Activated naive CD8-positive, alpha-beta T cell treated with anti-CD3 and anti-CD28 coated beads, Interleukin-2, amount 50 U/mL, for 24 hours (primary cell): Measurements from ENCODE around the gene CEP85.
"Not testable (repeated sequence)": the region's sequence is repeated elsewhere in the genome, so short reads cannot be mapped to it uniquely, and the experiment has no call there.

Source experiments
- ATAC-seq: fragments of 150-1000 bp; cut with Tn5 transposase; one replicate; pipeline ENCODE4 v1.10.0; 2021
- DNase-seq: peaks from one replicate; pipeline ENCODE4 v3.0.0; 2021
- H3K27ac Mint-ChIP-seq: one replicate; pipeline ENCODE4 v1.8.0; 2021; ENCODE audit warnings: mild to moderate bottlenecking, mixed read lengths
- H3K27me3 Mint-ChIP-seq: one replicate; pipeline ENCODE4 v1.8.0; 2021; ENCODE audit warnings: mixed read lengths
- H3K36me3 Mint-ChIP-seq: one replicate; pipeline ENCODE4 v1.8.0; 2021; ENCODE audit warnings: low read depth, mixed read lengths
- H3K4me1 Mint-ChIP-seq: one replicate; pipeline ENCODE4 v1.8.0; 2021; ENCODE audit warnings: mixed read lengths
- H3K4me3 Mint-ChIP-seq: one replicate; pipeline ENCODE4 v1.8.0; 2021; ENCODE audit warnings: mild to moderate bottlenecking, moderate library complexity, mixed read lengths
- H3K9me3 Mint-ChIP-seq: one replicate; pipeline ENCODE4 v1.8.0; 2021; ENCODE audit warnings: mixed read lengths

The CEP85 gene

DNA sequence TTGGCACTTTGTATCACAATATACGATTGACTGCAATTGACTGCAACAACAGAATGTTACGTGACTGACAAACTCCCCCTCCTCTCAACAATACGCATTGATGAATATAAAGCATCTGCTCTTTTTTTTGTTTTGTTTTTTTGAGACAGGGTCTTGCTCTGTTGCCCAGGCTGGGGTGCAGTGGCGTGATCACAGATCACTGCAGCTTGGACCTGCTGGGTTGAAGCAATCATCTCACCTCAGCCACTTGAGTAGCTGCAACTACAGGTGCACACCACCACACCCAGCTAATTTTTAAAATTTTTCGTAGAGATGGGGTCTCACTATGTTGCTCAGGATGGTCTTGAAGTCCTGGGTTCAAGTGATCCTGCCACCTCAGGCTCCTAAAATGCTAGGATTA lies 21.3 kb upstream of the CEP85 start:
- Mint-ChIP-seq H3K4me3 (no peak overlapping the region), H3K36me3 (no peaks in the 10 kb centered on the region), H3K9me3 (no peaks in the 10 kb centered on the region), H3K4me1 (no peaks in the 10 kb centered on the region), H3K27me3 (no peaks in the 10 kb centered on the region), H3K27ac (no peak overlapping the region)
- no peak for DNase-seq
- ATAC-seq, result no peak

GRCh38 chr1:26213335-26213905 lies 20.6 kb upstream of the CEP85 start:
- ATAC-seq (no peak), DNase-seq (no peak)
- no peak overlapping the region for H3K4me3 Mint-ChIP-seq
- no peaks in the 10 kb centered on the region for H3K36me3 Mint-ChIP-seq
- H3K27me3 Mint-ChIP-seq, result no peaks in the 10 kb centered on the region
- no peak overlapping the region for H3K27ac Mint-ChIP-seq
- H3K9me3 Mint-ChIP-seq, result no peaks in the 10 kb centered on the region
- H3K4me1 Mint-ChIP-seq, result no peaks in the 10 kb centered on the region

DNA sequence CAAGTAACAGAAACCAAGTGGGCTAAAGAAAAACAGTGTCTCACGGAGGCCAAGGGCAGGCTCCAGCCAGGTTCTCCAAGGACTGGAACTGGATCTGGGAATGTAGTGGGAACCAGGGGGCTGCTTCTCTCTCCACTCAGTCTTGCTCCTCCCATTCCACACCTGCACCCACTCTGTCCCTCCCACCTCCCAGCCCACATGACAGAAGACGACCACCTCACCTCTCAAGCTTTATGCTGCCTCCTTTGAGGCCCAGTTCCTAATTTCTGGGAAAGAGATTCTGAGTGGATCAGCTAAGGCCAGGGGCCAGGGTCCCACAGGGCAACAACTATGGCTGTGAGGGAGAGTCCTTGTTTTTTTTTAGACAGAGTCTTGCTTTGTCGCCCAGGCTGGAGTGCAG lies 18.8 kb upstream of the CEP85 start:
- DNase-seq, result no peak
- no peak for ATAC-seq
- Mint-ChIP-seq H3K27me3 (no peaks in the 10 kb centered on the region), H3K4me3 (no peak overlapping the region), H3K4me1 (no peaks in the 10 kb centered on the region), H3K27ac (no peak overlapping the region), H3K36me3 (no peaks in the 10 kb centered on the region), H3K9me3 (no peaks in the 10 kb centered on the region)

DNA sequence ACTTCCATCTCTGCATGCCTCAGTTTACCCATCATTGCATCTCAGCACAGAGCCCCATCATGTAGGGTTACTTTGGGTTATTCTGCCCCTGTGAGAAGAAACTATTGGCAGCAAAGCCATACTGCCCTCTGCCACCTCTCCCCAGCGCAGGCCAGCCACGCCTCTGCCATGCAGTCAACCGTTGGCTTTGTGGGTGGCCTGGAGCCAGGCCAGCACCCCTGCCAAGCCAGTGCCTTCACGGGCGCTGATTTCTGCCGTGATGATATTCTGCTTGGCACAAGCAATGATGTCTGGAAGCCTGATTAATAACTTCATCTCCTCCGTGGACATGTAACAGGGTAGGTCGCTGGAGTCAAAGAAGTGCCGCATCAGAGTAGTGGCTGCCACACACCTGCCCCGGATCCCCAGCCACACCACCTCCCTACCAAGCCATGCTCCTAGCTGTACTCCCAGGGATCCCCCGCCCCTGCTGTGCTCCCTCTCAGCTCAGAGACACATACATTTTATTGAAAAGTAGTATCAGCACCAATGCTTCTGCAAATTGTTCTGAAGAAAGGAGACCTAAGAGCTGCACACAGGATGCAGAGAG lies 15.0 kb upstream of the CEP85 start:
- Mint-ChIP-seq H3K36me3 (no peaks in the 10 kb centered on the region), H3K4me3 (no peak overlapping the region), H3K27me3 (peaks cover 1% of the 10 kb centered on the region), H3K4me1 (no peaks in the 10 kb centered on the region), H3K27ac (no peak overlapping the region), H3K9me3 (no peaks in the 10 kb centered on the region)
- ATAC-seq (no peak), DNase-seq (no peak)

DNA sequence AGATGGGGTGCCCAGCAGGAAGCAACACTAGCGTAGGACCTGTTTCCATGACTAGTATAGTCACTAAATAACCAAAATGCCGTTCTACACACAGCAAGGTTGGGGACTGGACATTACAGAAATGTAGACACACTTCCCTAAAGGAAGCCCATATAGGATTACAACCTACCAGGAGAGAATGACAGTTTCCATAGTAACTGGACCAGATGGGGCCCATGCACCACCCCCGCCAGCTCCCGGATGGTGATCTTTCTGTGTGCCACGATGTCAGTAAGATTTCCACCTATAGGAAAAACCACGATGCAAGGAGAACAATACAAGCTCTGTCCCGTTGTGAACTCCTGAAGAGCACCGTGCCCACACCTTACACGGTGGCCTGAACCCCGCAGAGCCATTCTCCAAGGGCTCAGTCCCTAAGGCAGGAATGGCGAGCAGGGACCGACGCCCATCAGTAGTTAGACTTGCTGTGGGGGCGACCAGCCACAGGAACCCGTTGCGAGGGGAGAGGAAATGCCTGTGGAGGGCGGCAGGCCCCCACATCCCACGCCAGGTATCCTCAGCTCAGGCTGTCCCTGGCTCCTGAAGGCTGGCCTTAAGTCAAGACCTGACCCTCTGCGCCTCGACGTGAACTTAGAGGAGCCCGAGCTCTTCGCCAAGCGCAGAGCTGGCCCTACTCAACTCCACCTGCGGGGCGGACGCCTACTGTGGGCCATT lies 13.6 kb upstream of the CEP85 start:
- no peak for DNase-seq
- Mint-ChIP-seq H3K27ac (no peak overlapping the region), H3K4me3 (no peak overlapping the region), H3K27me3 (peaks cover 6% of the 10 kb centered on the region), H3K9me3 (no peaks in the 10 kb centered on the region), H3K4me1 (no peaks in the 10 kb centered on the region), H3K36me3 (no peaks in the 10 kb centered on the region)
- no peak for ATAC-seq

DNA sequence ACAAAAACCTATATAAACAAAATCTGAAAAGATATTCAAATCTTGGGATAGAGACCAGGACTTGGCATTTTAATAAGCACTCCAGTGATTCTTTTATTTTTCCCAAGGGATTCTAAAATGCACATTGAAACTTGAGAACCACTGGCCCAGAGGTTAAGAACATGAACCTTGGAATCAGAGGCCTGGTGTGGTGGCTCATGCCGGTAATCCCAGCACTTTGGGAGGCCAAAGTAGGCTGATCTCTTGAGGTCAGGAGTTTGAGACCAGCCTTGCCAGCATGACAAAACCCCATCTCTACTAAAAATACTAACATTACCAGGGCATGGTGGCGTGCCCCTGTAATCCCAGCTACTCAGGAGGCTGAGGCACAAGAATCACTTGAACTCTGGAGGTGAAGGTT lies 12.9 kb upstream of the CEP85 start:
- Mint-ChIP-seq H3K27me3 (peaks cover 13% of the 10 kb centered on the region), H3K36me3 (no peaks in the 10 kb centered on the region), H3K9me3 (no peaks in the 10 kb centered on the region), H3K4me1 (peaks cover 6% of the 10 kb centered on the region), H3K4me3 (no peak overlapping the region), H3K27ac (no peak overlapping the region)
- ATAC-seq, result no peak
- DNase-seq, result no peak

- H3K27ac Mint-ChIP-seq, result no peak overlapping the region
- no peaks in the 10 kb centered on the region for H3K36me3 Mint-ChIP-seq
- H3K27me3 Mint-ChIP-seq, result peaks cover 23% of the 10 kb centered on the region
- H3K4me3 Mint-ChIP-seq, result no peak overlapping the region
- ATAC-seq (no peak), DNase-seq (no peak)
- no peaks in the 10 kb centered on the region for H3K9me3 Mint-ChIP-seq
- H3K4me1 Mint-ChIP-seq, result peaks cover 9% of the 10 kb centered on the region
These were observed 9.4 kb upstream of the CEP85 start for GRCh38 chr1:26224606-26225005.

DNA sequence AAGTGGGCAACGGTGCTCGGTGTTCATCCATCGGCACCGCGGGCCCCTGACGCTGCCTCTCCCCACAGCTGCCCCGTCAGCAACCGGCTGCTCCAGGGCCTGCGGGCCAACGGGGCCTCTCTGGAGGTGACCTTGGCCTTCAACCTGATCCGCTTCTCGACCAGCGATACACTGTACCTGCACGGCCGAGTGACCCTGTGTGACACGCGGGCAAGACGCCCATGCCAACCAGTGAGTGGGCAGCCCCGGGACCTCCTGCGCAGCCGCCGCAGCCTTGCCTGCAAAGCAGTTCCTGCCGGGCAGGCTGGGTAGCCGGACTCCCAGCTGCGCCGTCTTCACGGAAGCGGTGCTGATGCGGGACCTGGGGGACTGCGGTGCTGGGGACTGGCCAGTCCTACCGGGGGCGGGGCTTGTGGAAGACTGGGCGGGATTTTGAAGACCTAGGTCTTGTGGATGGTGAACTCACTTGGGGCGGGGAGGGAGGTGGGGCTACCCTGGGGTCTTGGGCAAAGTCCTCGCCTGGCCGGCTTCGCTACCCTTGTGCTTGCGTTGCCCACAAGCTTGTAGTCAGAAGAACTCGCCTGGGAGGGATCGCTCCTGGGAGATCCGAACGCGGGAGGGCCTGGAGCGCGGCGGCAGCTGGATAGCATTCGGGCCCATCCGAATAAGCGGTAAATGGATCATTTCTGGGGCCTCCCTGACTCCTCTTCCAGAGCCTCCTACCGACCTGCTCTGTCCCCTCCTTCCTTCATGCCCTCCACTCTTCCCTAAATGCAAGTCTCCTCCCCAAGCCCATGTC lies 8.8 kb upstream of the CEP85 start:
- DNase-seq (peak; percentile 60), ATAC-seq (peak; percentile 80)
- no peaks in the 10 kb centered on the region for H3K9me3 Mint-ChIP-seq
- H3K4me3 Mint-ChIP-seq, result peak overlapping the region; percentile 67
- H3K36me3 Mint-ChIP-seq, result no peaks in the 10 kb centered on the region
- H3K27me3 Mint-ChIP-seq, result peaks cover 23% of the 10 kb centered on the region
- H3K27ac Mint-ChIP-seq, result peak overlapping the region; percentile 5
- H3K4me1 Mint-ChIP-seq, result peaks cover 9% of the 10 kb centered on the region

DNA sequence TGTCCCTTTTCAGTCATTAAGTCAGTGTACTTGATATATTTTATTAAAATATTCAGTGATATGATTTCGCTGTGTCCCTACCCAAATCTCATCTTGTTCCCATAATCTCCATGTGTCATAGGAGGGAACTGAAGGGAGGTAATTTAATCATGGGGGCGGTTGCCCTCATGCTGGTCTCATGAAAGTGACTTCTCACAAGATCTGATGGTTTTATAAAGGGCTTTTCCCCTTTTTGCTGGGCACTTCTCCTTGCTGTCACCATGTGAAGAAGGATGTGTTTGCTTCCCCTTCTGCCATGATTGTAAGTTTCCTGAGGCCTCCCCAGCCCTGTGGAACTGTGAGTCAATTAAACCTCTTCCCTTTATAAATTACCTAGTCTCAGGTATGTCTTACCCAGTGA lies 3.3 kb upstream of the CEP85 start:
- not testable (repeated sequence) for ATAC-seq, DNase-seq, H3K36me3 Mint-ChIP-seq, H3K9me3 Mint-ChIP-seq, H3K4me3 Mint-ChIP-seq, H3K27ac Mint-ChIP-seq
- Mint-ChIP-seq H3K4me1 (peaks cover 22% of the 10 kb centered on the region), H3K27me3 (peaks cover 16% of the 10 kb centered on the region)

DNA sequence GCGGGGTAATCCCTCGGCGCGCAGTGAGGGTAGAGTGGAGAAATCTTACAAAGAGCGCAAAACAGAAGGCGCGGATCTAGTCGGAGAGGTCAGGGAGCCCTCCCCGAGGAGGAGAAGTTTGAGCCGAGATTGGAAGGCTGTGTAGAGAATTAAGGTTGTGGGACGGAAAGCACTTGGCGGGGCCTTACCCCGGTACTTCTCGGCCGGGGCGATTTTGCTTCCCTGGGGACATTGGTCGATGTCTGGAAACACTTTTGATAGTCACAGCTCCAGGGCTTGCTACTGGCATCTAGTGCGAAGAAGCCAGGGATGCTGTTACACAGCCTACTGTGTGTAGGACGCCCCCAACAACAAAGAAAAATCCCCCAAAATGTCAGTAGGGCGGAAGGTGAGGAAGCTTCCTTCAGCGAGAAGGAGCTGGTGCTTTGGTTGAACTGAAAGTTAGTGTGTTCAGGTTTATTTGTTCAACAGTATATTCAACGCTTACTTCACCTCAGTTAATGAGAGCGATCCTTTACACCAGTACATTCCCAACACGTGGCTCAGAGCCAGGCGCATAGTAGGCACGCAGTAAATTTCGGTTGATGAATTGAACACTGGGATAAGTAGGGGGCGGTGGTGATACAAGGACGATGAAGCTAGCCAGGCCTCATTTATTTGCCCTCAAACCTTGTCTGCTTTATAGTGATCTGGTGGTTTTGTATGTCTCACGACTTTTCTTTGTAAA lies 807 bp downstream of the CEP85 start:
- H3K36me3 Mint-ChIP-seq, result peaks cover 30% of the 10 kb centered on the region
- peaks cover 36% of the 10 kb centered on the region for H3K4me1 Mint-ChIP-seq
- H3K9me3 Mint-ChIP-seq, result no peaks in the 10 kb centered on the region
- peak overlapping the region; percentile 99 for H3K4me3 Mint-ChIP-seq
- H3K27ac Mint-ChIP-seq, result peak overlapping the region; percentile 95
- DNase-seq, result peak; percentile 31
- ATAC-seq, result no peak
- H3K27me3 Mint-ChIP-seq, result peaks cover 2% of the 10 kb centered on the region

DNA sequence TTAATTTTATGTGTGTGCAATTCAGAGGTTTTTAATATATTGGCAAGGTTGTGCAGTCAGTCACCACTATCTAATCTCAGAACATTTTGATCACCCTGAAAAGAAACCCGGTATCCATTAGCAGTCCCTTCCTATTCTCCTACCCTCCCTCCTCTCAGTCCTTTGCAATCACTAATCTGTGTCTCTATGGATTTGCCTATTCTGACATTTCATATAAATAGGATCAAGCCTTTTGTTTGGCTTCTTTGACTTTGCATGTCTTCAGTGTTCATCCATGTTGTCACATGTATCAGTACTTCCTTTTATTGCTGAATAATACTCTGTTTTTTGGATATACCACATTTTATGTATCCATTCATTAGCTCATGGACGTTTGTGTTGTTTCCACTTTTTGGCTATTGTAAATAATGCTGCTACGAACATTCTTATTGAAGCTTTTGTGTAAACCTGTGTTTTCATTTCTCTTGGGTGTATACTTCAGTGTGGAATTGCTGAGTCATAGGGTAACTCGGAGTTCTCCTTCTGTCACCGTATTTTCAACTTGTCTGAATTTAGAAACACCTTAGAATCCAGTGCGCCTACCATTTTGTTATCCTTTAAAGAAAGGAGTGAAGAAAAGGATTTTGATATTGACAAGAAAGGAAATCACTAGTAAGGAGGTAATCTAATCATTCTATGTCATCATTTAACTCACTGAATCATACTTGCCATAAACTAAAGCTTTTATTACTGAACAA lies 3.4 kb downstream of the CEP85 start:
- DNase-seq, result no peak
- no peak for ATAC-seq
- peaks cover 36% of the 10 kb centered on the region for H3K4me1 Mint-ChIP-seq
- H3K4me3 Mint-ChIP-seq, result peak overlapping the region; percentile 3
- peaks cover 2% of the 10 kb centered on the region for H3K27me3 Mint-ChIP-seq
- no peak overlapping the region for H3K27ac Mint-ChIP-seq
- peaks cover 40% of the 10 kb centered on the region for H3K36me3 Mint-ChIP-seq
- no peaks in the 10 kb centered on the region for H3K9me3 Mint-ChIP-seq

- Mint-ChIP-seq H3K4me1 (peaks cover 29% of the 10 kb centered on the region), H3K27ac (no peak overlapping the region), H3K27me3 (no peaks in the 10 kb centered on the region), H3K9me3 (no peaks in the 10 kb centered on the region), H3K4me3 (no peak overlapping the region), H3K36me3 (peaks cover 55% of the 10 kb centered on the region)
- no peak for DNase-seq
- ATAC-seq, result no peak
These were observed 5.9 kb downstream of the CEP85 start for GRCh38 chr1:26239936-26240335.

DNA sequence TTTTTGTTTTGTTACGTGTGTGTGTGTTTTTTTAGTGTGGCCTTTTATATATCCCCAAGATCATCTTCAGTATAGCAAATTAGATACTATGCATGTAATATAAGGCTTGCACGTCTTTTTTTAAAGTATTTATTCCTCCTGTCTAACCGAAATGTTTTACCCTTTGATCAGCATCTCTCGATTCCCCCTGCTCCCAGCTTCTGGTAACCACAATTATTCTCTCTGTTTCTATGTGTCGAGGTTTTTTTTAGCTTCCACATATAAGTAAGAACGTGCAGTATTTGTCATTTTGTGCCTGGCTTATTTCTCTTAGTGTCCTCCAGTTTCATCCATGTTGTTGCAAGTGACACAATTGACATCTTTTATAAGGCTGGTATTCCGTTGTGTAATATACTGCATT lies 18.7 kb downstream of the CEP85 start:
- H3K27ac Mint-ChIP-seq, result no peak overlapping the region
- peaks cover 2% of the 10 kb centered on the region for H3K4me1 Mint-ChIP-seq
- no peak for DNase-seq
- H3K4me3 Mint-ChIP-seq, result no peak overlapping the region
- H3K27me3 Mint-ChIP-seq, result no peaks in the 10 kb centered on the region
- ATAC-seq, result no peak
- peaks cover 43% of the 10 kb centered on the region for H3K36me3 Mint-ChIP-seq
- no peaks in the 10 kb centered on the region for H3K9me3 Mint-ChIP-seq

GRCh38 chr1:26254404-26254803 lies 20.4 kb downstream of the CEP85 start:
- Mint-ChIP-seq H3K4me3 (no peak overlapping the region), H3K9me3 (no peaks in the 10 kb centered on the region), H3K27me3 (no peaks in the 10 kb centered on the region), H3K27ac (no peak overlapping the region), H3K4me1 (peaks cover 2% of the 10 kb centered on the region), H3K36me3 (peaks cover 54% of the 10 kb centered on the region)
- ATAC-seq (no peak), DNase-seq (no peak)
